ENCODE measurements around the gene KCNT1. TPM values are rescaled to one million over a fixed set of nuclear protein-coding genes. Genes with fewer than 3 reads are reported as not detected.

KCNT1 gene
- total RNA-seq, 1 donor from 2014 or later = not detected

- Mint-ChIP-seq H3K9me3 (ENCODE audit: unreplicated experiment) (no peaks in the 10 kb centered on the region), H3K4me3 (ENCODE audit: unreplicated experiment) (no peak overlapping the region), H3K4me1 (ENCODE audit: unreplicated experiment) (peaks cover 8% of the 10 kb centered on the region), H3K27ac (ENCODE audit: unreplicated experiment) (no peak overlapping the region), H3K36me3 (ENCODE audit: low read depth, unreplicated experiment) (no peaks in the 10 kb centered on the region), H3K27me3 (ENCODE audit: unreplicated experiment) (peaks cover 10% of the 10 kb centered on the region)
- no peak for TF ChIP-seq CTCF (IDR thresholded peaks at IDR 0.05; ENCODE audit: unreplicated experiment)
- no peak for DNase-seq (ENCODE audit: low spot score)
Observed at GRCh38 chr9:135795391-135795790, 93.4 kb downstream of the KCNT1 start.

- Mint-ChIP-seq H3K27me3 (ENCODE audit: unreplicated experiment) (peaks cover 7% of the 10 kb centered on the region), H3K4me1 (ENCODE audit: unreplicated experiment) (peaks cover 8% of the 10 kb centered on the region), H3K4me3 (ENCODE audit: unreplicated experiment) (no peak overlapping the region), H3K27ac (ENCODE audit: unreplicated experiment) (no peak overlapping the region), H3K9me3 (ENCODE audit: unreplicated experiment) (no peaks in the 10 kb centered on the region), H3K36me3 (ENCODE audit: low read depth, unreplicated experiment) (no peaks in the 10 kb centered on the region)
- no peak for TF ChIP-seq CTCF (IDR thresholded peaks at IDR 0.05; ENCODE audit: unreplicated experiment)
- no peak for DNase-seq (ENCODE audit: low spot score)
Observed at GRCh38 chr9:135796784-135797485, 95.0 kb downstream of the KCNT1 start.

- TF ChIP-seq CTCF (IDR thresholded peaks at IDR 0.05; ENCODE audit: unreplicated experiment) = peak; percentile 66
- peak overlapping the region; percentile 46 for H3K27ac Mint-ChIP-seq (ENCODE audit: unreplicated experiment)
Observed at GRCh38 chr9:135797507-135798262, 95.7 kb downstream of the KCNT1 start.

GRCh38 chr9:135798263-135798585, 96.2 kb downstream of the KCNT1 start:
- H3K27ac Mint-ChIP-seq (ENCODE audit: unreplicated experiment) = no peak overlapping the region

More at GRCh38 chr9:135797507-135798262, 95.7 kb downstream of the KCNT1 start:
- Mint-ChIP-seq H3K36me3 (ENCODE audit: low read depth, unreplicated experiment) (no peaks in the 10 kb centered on the region), H3K4me3 (ENCODE audit: unreplicated experiment) (no peak overlapping the region), H3K9me3 (ENCODE audit: unreplicated experiment) (no peaks in the 10 kb centered on the region), H3K4me1 (ENCODE audit: unreplicated experiment) (peaks cover 8% of the 10 kb centered on the region), H3K27me3 (ENCODE audit: unreplicated experiment) (peaks cover 7% of the 10 kb centered on the region)
- peak; percentile 81 for DNase-seq (ENCODE audit: low spot score)

More at GRCh38 chr9:135798263-135798585, 96.2 kb downstream of the KCNT1 start:
- peaks cover 8% of the 10 kb centered on the region for H3K4me1 Mint-ChIP-seq (ENCODE audit: unreplicated experiment)
- no peak for TF ChIP-seq CTCF (IDR thresholded peaks at IDR 0.05; ENCODE audit: unreplicated experiment)
- no peak for DNase-seq (ENCODE audit: low spot score)
- peaks cover 7% of the 10 kb centered on the region for H3K27me3 Mint-ChIP-seq (ENCODE audit: unreplicated experiment)
- H3K9me3 Mint-ChIP-seq (ENCODE audit: unreplicated experiment) = no peaks in the 10 kb centered on the region
- H3K4me3 Mint-ChIP-seq (ENCODE audit: unreplicated experiment) = no peak overlapping the region
- H3K36me3 Mint-ChIP-seq (ENCODE audit: low read depth, unreplicated experiment) = no peaks in the 10 kb centered on the region
